Measurements from ENCODE around the gene DUS1L.

Gene DUS1L

GRCh38 chr17:82107341-82107860 lies 41.8 kb upstream of the DUS1L start:
- peak; percentile 25 for DNase-seq (ENCODE audit: extremely low read depth, insufficient read length)
- TF ChIP-seq, protein P1, sequence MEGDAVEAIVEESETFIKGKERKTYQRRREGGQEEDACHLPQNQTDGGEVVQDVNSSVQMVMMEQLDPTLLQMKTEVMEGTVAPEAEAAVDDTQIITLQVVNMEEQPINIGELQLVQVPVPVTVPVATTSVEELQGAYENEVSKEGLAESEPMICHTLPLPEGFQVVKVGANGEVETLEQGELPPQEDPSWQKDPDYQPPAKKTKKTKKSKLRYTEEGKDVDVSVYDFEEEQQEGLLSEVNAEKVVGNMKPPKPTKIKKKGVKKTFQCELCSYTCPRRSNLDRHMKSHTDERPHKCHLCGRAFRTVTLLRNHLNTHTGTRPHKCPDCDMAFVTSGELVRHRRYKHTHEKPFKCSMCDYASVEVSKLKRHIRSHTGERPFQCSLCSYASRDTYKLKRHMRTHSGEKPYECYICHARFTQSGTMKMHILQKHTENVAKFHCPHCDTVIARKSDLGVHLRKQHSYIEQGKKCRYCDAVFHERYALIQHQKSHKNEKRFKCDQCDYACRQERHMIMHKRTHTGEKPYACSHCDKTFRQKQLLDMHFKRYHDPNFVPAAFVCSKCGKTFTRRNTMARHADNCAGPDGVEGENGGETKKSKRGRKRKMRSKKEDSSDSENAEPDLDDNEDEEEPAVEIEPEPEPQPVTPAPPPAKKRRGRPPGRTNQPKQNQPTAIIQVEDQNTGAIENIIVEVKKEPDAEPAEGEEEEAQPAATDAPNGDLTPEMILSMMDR (IDR thresholded peaks at IDR 0.05; ENCODE audit: insufficient read depth, low read length, poor library complexity, severe bottlenecking), result peak; percentile 34
- Histone ChIP-seq H3K27me3 (replicated peaks; ENCODE audit: control insufficient read depth, insufficient read depth, low read length) (no peaks in the 10 kb centered on the region), H3K36me3 (ENCODE audit: control insufficient read depth, insufficient read depth, low read length) (no peaks in the 10 kb centered on the region; the same call in 1 of the 2 replicates), H3K4me3 (replicated peaks; ENCODE audit: low read depth, low read length) (no peak overlapping the region)

DNA sequence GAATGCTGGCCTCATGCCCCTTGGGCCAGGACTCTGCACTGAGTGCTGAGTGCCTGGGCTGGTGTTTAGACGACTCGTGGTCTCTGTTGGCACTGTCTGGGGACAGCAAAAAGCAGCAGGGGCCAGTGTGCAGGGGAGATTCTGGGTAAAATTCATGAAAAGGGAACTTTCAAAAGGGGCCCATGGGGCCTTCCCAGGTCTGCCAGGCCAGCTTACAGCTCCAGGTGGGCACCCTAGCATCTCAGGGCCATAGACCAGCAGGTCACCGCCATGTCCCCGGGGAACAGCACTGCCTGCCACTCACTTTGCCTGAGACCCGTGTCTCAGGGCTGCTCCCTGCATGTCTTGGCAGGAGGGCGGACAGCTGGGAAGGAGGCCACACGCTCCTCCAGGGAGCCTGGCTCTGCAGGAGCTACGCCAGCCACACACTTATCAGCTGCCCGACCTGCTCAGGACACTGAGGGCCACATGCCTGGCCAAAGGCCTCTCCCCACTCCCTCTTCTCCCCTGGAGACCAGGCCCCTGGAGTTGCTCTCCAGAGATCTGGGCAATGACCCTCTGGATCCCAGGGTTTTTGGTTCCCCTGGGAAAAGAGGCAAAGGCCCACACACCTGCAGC lies 41.2 kb upstream of the DUS1L start:
- DNase-seq (ENCODE audit: extremely low read depth, insufficient read length), result peak; percentile 21
- Histone ChIP-seq H3K4me3 (replicated peaks; ENCODE audit: low read depth, low read length) (peak overlapping the region; percentile 68), H3K27me3 (replicated peaks; ENCODE audit: control insufficient read depth, insufficient read depth, low read length) (no peaks in the 10 kb centered on the region), H3K36me3 (ENCODE audit: control insufficient read depth, insufficient read depth, low read length) (no peaks in the 10 kb centered on the region; the same call in 1 of the 2 replicates)
- TF ChIP-seq, protein P1 (IDR thresholded peaks at IDR 0.05; ENCODE audit: insufficient read depth, low read length, poor library complexity, severe bottlenecking), result no peak

- Histone ChIP-seq H3K4me3 (replicated peaks; ENCODE audit: low read depth, low read length) (peak overlapping the region; percentile 68), H3K36me3 (ENCODE audit: control insufficient read depth, insufficient read depth, low read length) (peaks cover 4% of the 10 kb centered on the region), H3K27me3 (replicated peaks; ENCODE audit: control insufficient read depth, insufficient read depth, low read length) (no peaks in the 10 kb centered on the region)
- TF ChIP-seq, protein P1 (IDR thresholded peaks at IDR 0.05; ENCODE audit: insufficient read depth, low read length, poor library complexity, severe bottlenecking), result peak; percentile 63
- peak; percentile 80 for DNase-seq (ENCODE audit: extremely low read depth, insufficient read length)
Observed at GRCh38 chr17:82105882-82106687, 40.5 kb upstream of the DUS1L start.

- Histone ChIP-seq H3K36me3 (ENCODE audit: control insufficient read depth, insufficient read depth, low read length) (peaks cover 5% of the 10 kb centered on the region), H3K27me3 (replicated peaks; ENCODE audit: control insufficient read depth, insufficient read depth, low read length) (no peaks in the 10 kb centered on the region), H3K4me3 (replicated peaks; ENCODE audit: low read depth, low read length) (peak overlapping the region; percentile 68)
- no peak for DNase-seq (ENCODE audit: extremely low read depth, insufficient read length)
- TF ChIP-seq, protein P1 (IDR thresholded peaks at IDR 0.05; ENCODE audit: insufficient read depth, low read length, poor library complexity, severe bottlenecking), result no peak
Observed at GRCh38 chr17:82105417-82105881, 39.8 kb upstream of the DUS1L start.

- DNase-seq (ENCODE audit: extremely low read depth, insufficient read length), result no peak
- TF ChIP-seq, protein P1 (IDR thresholded peaks at IDR 0.05; ENCODE audit: insufficient read depth, low read length, poor library complexity, severe bottlenecking), result no peak
- H3K36me3 ChIP-seq (ENCODE audit: control insufficient read depth, insufficient read depth, low read length), result peaks cover 5% of the 10 kb centered on the region
- H3K4me3 ChIP-seq (replicated peaks; ENCODE audit: low read depth, low read length), result no peak overlapping the region
- no peaks in the 10 kb centered on the region for H3K27me3 ChIP-seq (replicated peaks; ENCODE audit: control insufficient read depth, insufficient read depth, low read length)
Observed at GRCh38 chr17:82104797-82105416, 39.3 kb upstream of the DUS1L start.

Measured in GM06990 (cell line).